ENCODE results near the gene CNGB1.

DNA sequence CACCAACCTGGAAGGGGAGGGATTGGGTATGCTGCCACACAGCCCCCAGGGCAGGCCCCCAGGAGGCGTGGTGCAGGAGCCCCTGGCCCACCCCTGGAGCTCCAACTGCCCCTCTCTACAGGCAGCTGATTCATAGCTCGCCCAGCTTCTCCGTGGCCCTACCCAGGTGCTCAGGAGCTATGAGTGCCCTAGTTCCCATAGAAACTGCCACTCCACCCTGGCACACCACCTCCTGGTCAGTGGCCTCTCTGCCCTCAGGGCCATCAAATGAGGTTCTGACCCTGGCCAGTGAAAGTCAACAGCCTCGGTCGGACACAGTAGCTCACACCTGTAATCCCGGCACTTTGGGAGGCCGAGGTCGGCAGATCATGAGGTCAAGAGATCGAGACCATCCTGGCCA, 18.0 kb downstream of the CNGB1 start:
- TF ChIP-seq, protein P1, sequence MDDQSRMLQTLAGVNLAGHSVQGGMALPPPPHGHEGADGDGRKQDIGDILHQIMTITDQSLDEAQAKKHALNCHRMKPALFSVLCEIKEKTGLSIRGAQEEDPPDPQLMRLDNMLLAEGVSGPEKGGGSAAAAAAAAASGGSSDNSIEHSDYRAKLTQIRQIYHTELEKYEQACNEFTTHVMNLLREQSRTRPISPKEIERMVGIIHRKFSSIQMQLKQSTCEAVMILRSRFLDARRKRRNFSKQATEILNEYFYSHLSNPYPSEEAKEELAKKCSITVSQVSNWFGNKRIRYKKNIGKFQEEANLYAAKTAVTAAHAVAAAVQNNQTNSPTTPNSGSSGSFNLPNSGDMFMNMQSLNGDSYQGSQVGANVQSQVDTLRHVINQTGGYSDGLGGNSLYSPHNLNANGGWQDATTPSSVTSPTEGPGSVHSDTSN (IDR thresholded peaks at IDR 0.05) = no peak
- no peak for TF ChIP-seq GABPA (IDR thresholded peaks at IDR 0.05; ENCODE audit: low read depth)
- TF ChIP-seq POLR2AphosphoS5 (IDR thresholded peaks at IDR 0.05; ENCODE audit: low read depth, low read length) = no peak
- TF ChIP-seq, protein P2, sequence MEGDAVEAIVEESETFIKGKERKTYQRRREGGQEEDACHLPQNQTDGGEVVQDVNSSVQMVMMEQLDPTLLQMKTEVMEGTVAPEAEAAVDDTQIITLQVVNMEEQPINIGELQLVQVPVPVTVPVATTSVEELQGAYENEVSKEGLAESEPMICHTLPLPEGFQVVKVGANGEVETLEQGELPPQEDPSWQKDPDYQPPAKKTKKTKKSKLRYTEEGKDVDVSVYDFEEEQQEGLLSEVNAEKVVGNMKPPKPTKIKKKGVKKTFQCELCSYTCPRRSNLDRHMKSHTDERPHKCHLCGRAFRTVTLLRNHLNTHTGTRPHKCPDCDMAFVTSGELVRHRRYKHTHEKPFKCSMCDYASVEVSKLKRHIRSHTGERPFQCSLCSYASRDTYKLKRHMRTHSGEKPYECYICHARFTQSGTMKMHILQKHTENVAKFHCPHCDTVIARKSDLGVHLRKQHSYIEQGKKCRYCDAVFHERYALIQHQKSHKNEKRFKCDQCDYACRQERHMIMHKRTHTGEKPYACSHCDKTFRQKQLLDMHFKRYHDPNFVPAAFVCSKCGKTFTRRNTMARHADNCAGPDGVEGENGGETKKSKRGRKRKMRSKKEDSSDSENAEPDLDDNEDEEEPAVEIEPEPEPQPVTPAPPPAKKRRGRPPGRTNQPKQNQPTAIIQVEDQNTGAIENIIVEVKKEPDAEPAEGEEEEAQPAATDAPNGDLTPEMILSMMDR (IDR thresholded peaks at IDR 0.05) = no peak

All from SK-N-SH (cell line).